Astrocyte of the spinal cord (primary cell): Measurements from ENCODE around the gene UBE2U.

ENCODE experiments used
- DNase-seq: peaks from one replicate; pipeline ENCODE4 v3.0.0; 2011; ENCODE audit warnings: low read depth, low spot score
- H3K4me3 ChIP-seq: 2 replicates; pipeline ENCODE4 v1.5.1; 2011; ENCODE audit warnings: low read depth, mild to moderate bottlenecking, low read length, moderate library complexity
- in situ Hi-C: cut with HindIII; loops from 2 replicates; pipeline ENCODE4 v1.10.0; 2017; ENCODE audit warnings: low sequenced_read_pairs
- TF ChIP-seq, protein P1 (sequence below): IDR thresholded peaks from 2 replicates; pipeline ENCODE4 v1.5.1; 2012; ENCODE audit warnings: low read depth, mild to moderate bottlenecking, low read length, inconsistent platforms

Gene UBE2U

DNA sequence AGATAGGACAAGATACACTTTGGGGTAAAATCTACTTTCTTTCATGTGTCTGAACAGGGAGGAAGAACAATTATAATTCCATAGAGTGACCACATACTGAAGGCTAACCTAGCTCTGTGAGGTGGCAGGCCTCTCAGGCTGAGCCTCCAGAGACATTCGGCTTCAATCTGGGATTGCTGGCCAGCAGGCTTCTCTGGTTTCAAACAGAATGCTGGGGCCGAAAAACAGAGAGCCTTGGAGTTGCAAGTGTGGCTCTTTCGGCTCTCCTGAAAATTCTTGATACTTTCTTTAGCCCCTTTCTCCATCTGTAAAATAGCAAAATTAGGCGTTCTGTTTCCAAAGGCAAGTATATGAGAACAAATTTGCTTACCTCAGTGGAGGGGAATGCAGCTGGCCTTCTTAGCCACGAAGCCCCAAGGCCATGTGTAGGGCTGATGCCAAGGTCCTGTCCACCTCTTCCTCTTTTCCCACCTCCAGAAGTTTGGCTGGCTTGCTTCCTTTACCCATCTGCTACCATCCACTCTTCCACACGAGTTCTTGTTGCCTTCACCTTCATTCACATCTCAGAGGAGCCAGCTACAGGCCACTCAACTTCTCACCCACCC is 30.0 kb upstream of the UBE2U start:
- TF ChIP-seq, protein P1, sequence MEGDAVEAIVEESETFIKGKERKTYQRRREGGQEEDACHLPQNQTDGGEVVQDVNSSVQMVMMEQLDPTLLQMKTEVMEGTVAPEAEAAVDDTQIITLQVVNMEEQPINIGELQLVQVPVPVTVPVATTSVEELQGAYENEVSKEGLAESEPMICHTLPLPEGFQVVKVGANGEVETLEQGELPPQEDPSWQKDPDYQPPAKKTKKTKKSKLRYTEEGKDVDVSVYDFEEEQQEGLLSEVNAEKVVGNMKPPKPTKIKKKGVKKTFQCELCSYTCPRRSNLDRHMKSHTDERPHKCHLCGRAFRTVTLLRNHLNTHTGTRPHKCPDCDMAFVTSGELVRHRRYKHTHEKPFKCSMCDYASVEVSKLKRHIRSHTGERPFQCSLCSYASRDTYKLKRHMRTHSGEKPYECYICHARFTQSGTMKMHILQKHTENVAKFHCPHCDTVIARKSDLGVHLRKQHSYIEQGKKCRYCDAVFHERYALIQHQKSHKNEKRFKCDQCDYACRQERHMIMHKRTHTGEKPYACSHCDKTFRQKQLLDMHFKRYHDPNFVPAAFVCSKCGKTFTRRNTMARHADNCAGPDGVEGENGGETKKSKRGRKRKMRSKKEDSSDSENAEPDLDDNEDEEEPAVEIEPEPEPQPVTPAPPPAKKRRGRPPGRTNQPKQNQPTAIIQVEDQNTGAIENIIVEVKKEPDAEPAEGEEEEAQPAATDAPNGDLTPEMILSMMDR: no peak
- in situ Hi-C loops: no loop called here
- no peak overlapping the region for H3K4me3 ChIP-seq
- no peak for DNase-seq

- DNase-seq: no peak
- H3K4me3 ChIP-seq: no peak overlapping the region
- in situ Hi-C loops: no loop called here
- TF ChIP-seq, protein P1: no peak
Observed at GRCh38 chr1:64175639-64176038, 27.8 kb upstream of the UBE2U start.

- TF ChIP-seq, protein P1: no peak
- in situ Hi-C loops: no loop called here
- DNase-seq: no peak
- H3K4me3 ChIP-seq: no peak overlapping the region
Observed at GRCh38 chr1:64176659-64177058, 26.8 kb upstream of the UBE2U start.

DNA sequence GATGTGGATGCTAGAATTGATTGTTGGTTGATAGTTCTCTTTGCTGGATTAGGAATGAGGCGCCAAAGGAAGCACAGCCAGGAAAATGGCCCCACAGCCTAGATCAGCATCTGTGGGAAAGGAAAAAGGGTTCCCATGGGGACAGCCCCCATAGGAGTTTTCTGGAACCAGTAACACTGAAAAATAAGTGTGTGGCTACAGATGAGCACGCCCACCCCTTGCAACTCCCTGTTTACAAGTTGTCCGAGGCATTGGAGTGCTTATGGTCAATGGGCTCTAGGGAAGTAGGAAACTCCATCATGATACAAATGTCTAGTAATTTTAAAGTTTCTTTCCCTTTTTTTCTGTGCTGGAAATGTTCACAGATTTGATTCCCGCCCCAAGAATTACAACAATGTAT is 23.8 kb upstream of the UBE2U start:
- in situ Hi-C loops: no loop called here
- no peak for DNase-seq
- TF ChIP-seq, protein P1: no peak
- no peak overlapping the region for H3K4me3 ChIP-seq

- TF ChIP-seq, protein P1: no peak
- in situ Hi-C loops: no loop called here
- H3K4me3 ChIP-seq: no peak overlapping the region
- no peak for DNase-seq
Observed at GRCh38 chr1:64182207-64182606, 21.2 kb upstream of the UBE2U start.

DNA sequence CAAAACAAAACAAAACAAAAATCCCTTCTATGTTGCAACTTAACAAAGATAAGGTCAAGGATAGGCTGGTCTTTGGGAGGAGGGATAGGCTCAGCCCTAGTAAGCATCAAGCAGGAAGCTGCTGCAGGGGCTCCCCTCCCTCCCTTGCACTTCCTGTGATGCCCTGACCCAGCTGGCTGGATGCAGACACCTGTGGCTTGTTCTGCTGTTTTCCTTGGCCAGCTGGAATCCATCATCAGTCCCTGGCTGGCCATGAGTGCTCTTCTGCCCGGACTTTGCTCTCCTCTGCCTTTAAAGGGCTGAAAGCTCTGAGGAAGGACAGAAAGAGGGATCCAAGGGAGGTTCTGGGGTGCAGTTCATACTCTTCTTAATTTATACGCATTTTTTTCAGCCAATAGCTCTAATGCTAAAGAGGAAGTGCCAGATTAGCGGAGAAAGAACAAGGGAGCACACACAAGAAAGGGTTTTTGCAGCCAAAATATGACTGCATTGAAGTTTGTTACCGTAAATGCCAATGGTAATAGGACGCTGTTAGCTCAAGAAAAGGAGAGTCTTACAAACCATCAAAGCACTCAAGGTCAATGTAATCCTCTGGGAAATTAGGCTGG is 19.9 kb upstream of the UBE2U start:
- no peak overlapping the region for H3K4me3 ChIP-seq
- in situ Hi-C loops: no loop called here
- DNase-seq: no peak
- TF ChIP-seq, protein P1: no peak
